CD14-positive monocyte (primary cell): ENCODE results near the gene TANGO2. TPM values are rescaled to one million over a fixed set of nuclear protein-coding genes. Genes with fewer than 3 reads are reported as not detected.
A peak's percentile ranks its signal among the peaks of the same experiment; 100 is the strongest.

ENCODE experiments used
- DNase-seq, 3 donors: peaks; one replicate each; pipeline ENCODE4 v3.0.0-alpha.2; 2011 to 2022
- H2AFZ ChIP-seq: 2 replicates; pipeline ENCODE4 v1.6.0; 2012; ENCODE audit warnings: mild to moderate bottlenecking, low read depth, low read length, inconsistent platforms; ENCODE audit not compliant: insufficient read depth, poor library complexity, severe bottlenecking
- H3K27ac ChIP-seq, 2 donors: 1 replicate in 1 of 2; 2 replicates in 1 of 2; pipeline ENCODE4 v1.5.1; 2012 to 2013; ENCODE audit warnings: low read length in 2 of 2, control low read depth in 1 of 2, inconsistent platforms in 1 of 2, low read depth in 1 of 2, mild to moderate bottlenecking in 1 of 2
- H3K27me3 ChIP-seq, 2 donors: one replicate each; pipeline versions ENCODE4 v1.6.0 to v1.6.1; 2011 to 2013; ENCODE audit warnings: low read length in 2 of 2; ENCODE audit not compliant: control insufficient read depth in 2 of 2, insufficient read depth in 2 of 2
- H3K36me3 ChIP-seq, 2 donors: replicated peaks in 1 of 2; 1 replicate in 1 of 2; 2 replicates in 1 of 2; pipeline versions ENCODE4 v1.5.1 to v1.6.1; 2012 to 2013; ENCODE audit warnings: low read length in 2 of 2, control low read depth in 1 of 2, inconsistent platforms in 1 of 2, mild to moderate bottlenecking in 1 of 2; ENCODE audit not compliant: insufficient read depth in 2 of 2, control insufficient read depth in 1 of 2
- H3K4me1 ChIP-seq, 2 donors: 1 replicate in 1 of 2; 2 replicates in 1 of 2; pipeline versions ENCODE4 v1.5.1 to v1.6.1; 2012 to 2013; ENCODE audit warnings: low read length in 2 of 2, control low read depth in 1 of 2, inconsistent platforms in 1 of 2, mild to moderate bottlenecking in 1 of 2, moderate library complexity in 1 of 2; ENCODE audit not compliant: insufficient read depth in 2 of 2, control insufficient read depth in 1 of 2
- H3K4me2 ChIP-seq: replicated peaks from 2 replicates; pipeline ENCODE3; 2012; ENCODE audit warnings: low read length, moderate library complexity, mild to moderate bottlenecking; ENCODE audit not compliant: poor library complexity, severe bottlenecking; ENCODE audit errors: extremely low read depth
- H3K4me3 ChIP-seq, 3 experiments: fragments of 200-600 bp in 1 of 3; sonication (generic) in 1 of 3; replicated peaks in 1 of 3; 1 replicate in 2 of 3; 2 replicates in 1 of 3; pipeline ENCODE4 v1.5.1; 2011 to 2013; ENCODE audit warnings: low read length in 3 of 3, mild to moderate bottlenecking in 3 of 3, control low read depth in 2 of 3, low read depth in 2 of 3, inconsistent platforms in 1 of 3, moderate library complexity in 1 of 3
- H3K79me2 ChIP-seq: 2 replicates; pipeline ENCODE4 v1.6.0; 2012; ENCODE audit warnings: mild to moderate bottlenecking, control low read depth, inconsistent platforms, low read length, moderate library complexity; ENCODE audit not compliant: insufficient read depth
- H3K9ac ChIP-seq: 2 replicates; pipeline ENCODE4 v1.6.0; 2017; ENCODE audit warnings: low read length, mild to moderate bottlenecking; ENCODE audit not compliant: insufficient read depth, poor library complexity, severe bottlenecking
- H3K9me3 ChIP-seq, 2 donors: replicated peaks in 1 of 2; 1 replicate in 1 of 2; 2 replicates in 1 of 2; pipeline versions ENCODE4 v1.5.1 to v1.6.1; 2012 to 2013; ENCODE audit warnings: low read length in 2 of 2, control low read depth in 1 of 2; ENCODE audit not compliant: control insufficient read depth in 1 of 2, insufficient read depth in 1 of 2
- H4K20me1 ChIP-seq: 2 replicates; pipeline ENCODE4 v1.6.0; 2012; ENCODE audit warnings: mild to moderate bottlenecking, low read length, control low read depth, moderate library complexity; ENCODE audit not compliant: insufficient read depth
- H3K27ac Mint-ChIP-seq, 7 donors: one replicate each; pipeline ENCODE4 v1.8.0; 2020; ENCODE audit warnings: mild to moderate bottlenecking in 7 of 7, mixed read lengths in 7 of 7, moderate library complexity in 6 of 7, inconsistent platforms in 2 of 7
- H3K27me3 Mint-ChIP-seq, 3 donors: one replicate each; pipeline ENCODE4 v1.8.0; 2021 to 2022; ENCODE audit warnings: low read depth in 3 of 3, mild to moderate bottlenecking in 3 of 3, mixed read lengths in 3 of 3, moderate library complexity in 3 of 3, inconsistent platforms in 1 of 3
- H3K36me3 Mint-ChIP-seq, 2 donors: one replicate each; pipeline ENCODE4 v1.8.0; 2020; ENCODE audit warnings: mixed read lengths in 2 of 2, inconsistent platforms in 1 of 2, mild to moderate bottlenecking in 1 of 2
- H3K4me1 Mint-ChIP-seq: one replicate; pipeline ENCODE4 v1.8.0; 2020; ENCODE audit warnings: mild to moderate bottlenecking, mixed read lengths
- H3K4me3 Mint-ChIP-seq, 2 donors: one replicate each; pipeline ENCODE4 v1.8.0; 2020; ENCODE audit warnings: mild to moderate bottlenecking in 2 of 2, mixed read lengths in 2 of 2, moderate library complexity in 1 of 2
- H3K9me3 Mint-ChIP-seq, 7 donors: one replicate each; pipeline ENCODE4 v1.8.0; 2020 to 2022; ENCODE audit warnings: mixed read lengths in 7 of 7, mild to moderate bottlenecking in 6 of 7, moderate library complexity in 6 of 7, inconsistent platforms in 2 of 7
- CTCF ChIP-seq: fragments of 200-600 bp; IDR thresholded peaks from one replicate; pipeline ENCODE4 v1.8.0; 2022; ENCODE audit warnings: antibody characterized with exemption, mild to moderate bottlenecking
- WGBS: methylation state at CpG from one replicate; pipeline ENCODE4 v1.1.5; 2013; ENCODE audit warnings: missing lambda C conversion rate; ENCODE audit not compliant: insufficient coverage; 5-methylcytosine and 5-hydroxymethylcytosine counted together
- intact Hi-C, 2 donors: fragments of 100-400 bp; cut with micrococcal nuclease; formaldehyde crosslinking; loops; one replicate each; pipeline versions ENCODE4 v1.15.0 to v1.15.1; 2023
- polyA plus RNA-seq, 3 donors: library from polyadenylated mRNA; depleted of rRNA in 1 of 3; unstranded in 2 of 3; stranded (reverse) in 1 of 3; fragments of 300-500 nt in 2 of 3; fragments of >200 nt in 1 of 3; fragmentation: Illumina TruSeq in 2 of 3; gene quantifications; 1 replicate in 2 of 3; 2 replicates in 1 of 3; pipeline ENCODE4 v1.2.3, GENCODE V29; 2012 to 2021

Gene TANGO2
- polyA plus RNA-seq, 3 donors = 56.4 to 94.9 (median 58.2) TPM

- H3K4me1 ChIP-seq = peaks cover 0 to 3% of the 10 kb centered on the region in 2 donors
- H2AFZ ChIP-seq = no peak overlapping the region
- Mint-ChIP-seq H3K9me3 (no peaks in the 10 kb centered on the region), H3K27ac (peak overlapping the region in 4 of 7 donors; percentile 62 to 83 (median 69)), H3K4me1 (peaks cover 5% of the 10 kb centered on the region), H3K36me3 (peaks cover 54 to 88% of the 10 kb centered on the region in 2 donors), H3K4me3 (no peak overlapping the region), H3K27me3 (peaks cover 0 to 2% (median 1%) of the 10 kb centered on the region in 3 donors)
- peak overlapping the region in 1 of 2 donors; percentile 27 for H3K27ac ChIP-seq
- intact Hi-C loops = loop anchor here in 1 of 2 donors (10.0 kb wide), 2 partner anchors 86 to 256 kb away; partner anchors contain the start of genes GNB1L, RTL10 and TANGO2
- peaks cover 21% of the 10 kb centered on the region for H4K20me1 ChIP-seq
- no peak overlapping the region for H3K4me2 ChIP-seq
- DNase-seq = no peak
- H3K27me3 ChIP-seq = no peaks in the 10 kb centered on the region
- H3K79me2 ChIP-seq = peaks cover 17% of the 10 kb centered on the region
- H3K36me3 ChIP-seq = peaks cover 86 to 98% of the 10 kb centered on the region in 2 donors
- H3K9me3 ChIP-seq = no peaks in the 10 kb centered on the region
- TF ChIP-seq CTCF = no peak
- no peak overlapping the region for H3K4me3 ChIP-seq
- no peak overlapping the region for H3K9ac ChIP-seq
- WGBS = 98% methylated on average over 3 of the region's 9 CpGs
These were observed 89.6 kb downstream of the TANGO2 start for GRCh38 chr22:20110359-20110985.

GRCh38 chr22:20111045-20111688, 90.3 kb downstream of the TANGO2 start:
- Histone ChIP-seq H3K4me1 (peaks cover 5 to 10% of the 10 kb centered on the region in 2 donors), H3K27ac (peak overlapping the region in 1 of 2 donors; percentile 27), H3K79me2 (peaks cover 24% of the 10 kb centered on the region), H3K36me3 (peaks cover 79 to 93% of the 10 kb centered on the region in 2 donors), H3K9ac (no peak overlapping the region), H3K4me2 (no peak overlapping the region), H3K27me3 (no peaks in the 10 kb centered on the region), H2AFZ (no peak overlapping the region), H4K20me1 (peaks cover 23% of the 10 kb centered on the region), H3K9me3 (no peaks in the 10 kb centered on the region), H3K4me3 (no peak overlapping the region)
- no peak overlapping the region for H3K4me3 Mint-ChIP-seq
- TF ChIP-seq CTCF = peak; percentile 29
- WGBS = 63% methylated on average over 9 of the region's 14 CpGs
- H3K36me3 Mint-ChIP-seq = peaks cover 51 to 84% of the 10 kb centered on the region in 2 donors
- peak overlapping the region in 6 of 7 donors; percentile 28 to 70 (median 60) for H3K27ac Mint-ChIP-seq
- H3K9me3 Mint-ChIP-seq = no peaks in the 10 kb centered on the region
- intact Hi-C loops = loop anchor here in 1 of 2 donors (10.0 kb wide), 2 partner anchors 86 to 256 kb away; partner anchors contain the start of genes GNB1L, RTL10 and TANGO2
- H3K4me1 Mint-ChIP-seq = peaks cover 7% of the 10 kb centered on the region
- no peak for DNase-seq
- H3K27me3 Mint-ChIP-seq = peaks cover 0 to 2% (median 1%) of the 10 kb centered on the region in 3 donors
